Endothelial cell (in vitro differentiated cells): Measurements from ENCODE around the gene PPRC1. TPM values are rescaled to one million over a fixed set of nuclear protein-coding genes. Genes with fewer than 3 reads are reported as not detected.

ENCODE experiments used
- DNase-seq: peaks from one replicate; pipeline ENCODE4 v3.0.0; 2021; ENCODE audit warnings: low spot score
- H3K27ac Mint-ChIP-seq: one replicate; pipeline ENCODE4 v1.8.0; 2021; ENCODE audit warnings: mixed read lengths, inconsistent platforms; ENCODE audit not compliant: unreplicated experiment
- H3K27me3 Mint-ChIP-seq: one replicate; pipeline ENCODE4 v1.8.0; 2021; ENCODE audit warnings: mild to moderate bottlenecking, moderate library complexity, mixed read lengths, inconsistent platforms; ENCODE audit not compliant: unreplicated experiment
- H3K36me3 Mint-ChIP-seq: one replicate; pipeline ENCODE4 v1.8.0; 2021; ENCODE audit warnings: mild to moderate bottlenecking, low read depth, mixed read lengths, inconsistent platforms; ENCODE audit not compliant: unreplicated experiment
- H3K4me1 Mint-ChIP-seq: one replicate; pipeline ENCODE4 v1.8.0; 2021; ENCODE audit warnings: mild to moderate bottlenecking, mixed read lengths, inconsistent platforms; ENCODE audit not compliant: unreplicated experiment
- H3K4me3 Mint-ChIP-seq: one replicate; pipeline ENCODE4 v1.8.0; 2021; ENCODE audit warnings: mild to moderate bottlenecking, mixed read lengths, inconsistent platforms; ENCODE audit not compliant: unreplicated experiment
- H3K9me3 Mint-ChIP-seq: one replicate; pipeline ENCODE4 v1.8.0; 2021; ENCODE audit warnings: mixed read lengths, inconsistent platforms; ENCODE audit not compliant: unreplicated experiment
- CTCF ChIP-seq: fragments of 200-600 bp; sonication (generic); IDR thresholded peaks from one replicate; pipeline ENCODE4 v1.5.0; 2021; ENCODE audit warnings: antibody characterized with exemption; ENCODE audit not compliant: unreplicated experiment
- long read RNA-seq: library from polyadenylated mRNA; unstranded; transcript quantifications from one replicate; pipeline ENCODE4 v2.0.0, GENCODE V29; 2020; ENCODE audit not compliant: unreplicated experiment
- total RNA-seq: library from RNA; stranded (reverse); fragmentation: NEBNext Ultra II Directional; extraction: Animal tissue kit (Norgen Biotek cat#: 25700); gene quantifications from one replicate; pipeline ENCODE4 v1.2.1, GENCODE V29; 2021; ENCODE audit not compliant: unreplicated experiment

PPRC1 gene
- total RNA-seq, result 29.9 TPM
- long read RNA-seq, partial matches to known transcripts, result 0 of 2 reads
- long read RNA-seq, other reads (novel, unspliced or antisense), result 1 of 2 reads

- Mint-ChIP-seq H3K4me3 (peak within 1 kb of the TSS; percentile 98), H3K9me3 (no peaks in the 10 kb centered on the region), H3K27me3 (peaks cover 7% of the 10 kb centered on the region), H3K36me3 (peaks cover 9% of the 10 kb centered on the region), H3K27ac (peak within 1 kb of the TSS; percentile 83), H3K4me1 (peaks cover 33% of the 10 kb centered on the region)
- DNase-seq, result peak; percentile 95
- peak; percentile 95 for TF ChIP-seq CTCF
Observed at GRCh38 chr10:102132563-102133372, at the start of gene PPRC1. PPRC1 (plus strand) TSS chr10:102133040; CDS start chr10:102133069, 29 bp downstream.

- Mint-ChIP-seq H3K27ac (no peak overlapping the region), H3K27me3 (peaks cover 2% of the 10 kb centered on the region), H3K36me3 (peaks cover 11% of the 10 kb centered on the region), H3K4me3 (no peak overlapping the region), H3K9me3 (no peaks in the 10 kb centered on the region), H3K4me1 (peaks cover 6% of the 10 kb centered on the region)
- TF ChIP-seq CTCF, result no peak
- no peak for DNase-seq
Observed at GRCh38 chr10:102083541-102083940, 49.3 kb upstream of the PPRC1 start.

GRCh38 chr10:102085336-102085735 lies 47.5 kb upstream of the PPRC1 start:
- H3K4me3 Mint-ChIP-seq, result no peak overlapping the region
- peaks cover 2% of the 10 kb centered on the region for H3K27me3 Mint-ChIP-seq
- DNase-seq, result no peak
- no peak overlapping the region for H3K27ac Mint-ChIP-seq
- peaks cover 10% of the 10 kb centered on the region for H3K36me3 Mint-ChIP-seq
- no peaks in the 10 kb centered on the region for H3K9me3 Mint-ChIP-seq
- TF ChIP-seq CTCF, result no peak
- peaks cover 8% of the 10 kb centered on the region for H3K4me1 Mint-ChIP-seq

- no peak for DNase-seq
- peaks cover 2% of the 10 kb centered on the region for H3K27me3 Mint-ChIP-seq
- H3K36me3 Mint-ChIP-seq, result peaks cover 16% of the 10 kb centered on the region
- H3K4me3 Mint-ChIP-seq, result no peak overlapping the region
- no peaks in the 10 kb centered on the region for H3K9me3 Mint-ChIP-seq
- H3K4me1 Mint-ChIP-seq, result peaks cover 8% of the 10 kb centered on the region
- TF ChIP-seq CTCF, result no peak
- no peak overlapping the region for H3K27ac Mint-ChIP-seq
Observed at GRCh38 chr10:102086196-102086595, 46.6 kb upstream of the PPRC1 start.

- H3K4me3 Mint-ChIP-seq, result no peak overlapping the region
Observed at GRCh38 chr10:102090772-102091171, 42.1 kb upstream of the PPRC1 start.

More at GRCh38 chr10:102090772-102091171, 42.1 kb upstream of the PPRC1 start:
- no peak for TF ChIP-seq CTCF
- Mint-ChIP-seq H3K36me3 (peaks cover 17% of the 10 kb centered on the region), H3K27me3 (peaks cover 2% of the 10 kb centered on the region), H3K27ac (no peak overlapping the region), H3K4me1 (peaks cover 6% of the 10 kb centered on the region), H3K9me3 (no peaks in the 10 kb centered on the region)
- no peak for DNase-seq
